Breast epithelium (tissue), 4 donors: ENCODE data around the gene NCKAP5. TPM values are rescaled to one million over a fixed set of nuclear protein-coding genes. Genes with fewer than 3 reads are reported as not detected.
A peak's percentile ranks its signal among the peaks of the same experiment; 100 is the strongest.

ENCODE experiments used
- DNase-seq, 2 donors: peaks; one replicate each; pipeline ENCODE4 v3.0.0-alpha.2; 2019; ENCODE audit warnings: low spot score in 2 of 2
- H3K27ac ChIP-seq, 2 donors: fragments of 200-600 bp; sonication (generic) in 1 of 2; one replicate each; pipeline ENCODE4 v1.5.1; 2016 to 2019; ENCODE audit warnings: mild to moderate bottlenecking in 1 of 2
- H3K27me3 ChIP-seq, 2 donors: fragments of 200-600 bp; sonication (generic) in 1 of 2; one replicate each; pipeline versions ENCODE4 v1.5.1 to v1.6.0; 2017 to 2019; ENCODE audit warnings: control low read depth in 1 of 2, mild to moderate bottlenecking in 1 of 2
- H3K36me3 ChIP-seq: fragments of 200-600 bp; one replicate; pipeline ENCODE4 v1.5.1; 2019
- H3K4me1 ChIP-seq, 2 donors: fragments of 200-600 bp; sonication (generic); one replicate each; pipeline ENCODE4 v1.5.1; 2016 to 2019; ENCODE audit warnings: control low read depth in 1 of 2
- H3K4me3 ChIP-seq, 3 donors: fragments of 200-600 bp; sonication (generic); 1 replicate in 2 of 3; 2 replicates in 1 of 3; pipeline ENCODE4 v1.5.1; 2016 to 2019; ENCODE audit warnings: mild to moderate bottlenecking in 3 of 3, moderate library complexity in 2 of 3
- H3K9me3 ChIP-seq, 2 donors: fragments of 200-600 bp; sonication (generic) in 1 of 2; one replicate each; pipeline ENCODE4 v1.5.1; 2016 to 2019; ENCODE audit warnings: control low read depth in 1 of 2
- POLR2A ChIP-seq: fragments of 450-650 bp; IDR thresholded peaks from one replicate; pipeline ENCODE4 v1.6.1; 2016; ENCODE audit warnings: antibody characterized with exemption, mild to moderate bottlenecking, moderate library complexity
- POLR2AphosphoS5 ChIP-seq, 3 donors: sonication (generic); formaldehyde crosslinking; IDR thresholded peaks; one replicate each; pipeline ENCODE4 v1.6.1; 2017; ENCODE audit warnings: antibody characterized with exemption in 3 of 3
- intact Hi-C: fragments of 100-400 bp; cut with DNase I; formaldehyde crosslinking; loops from one replicate; pipeline ENCODE4 v1.15.1; 2023; ENCODE audit warnings: low total_unique reads
- total RNA-seq, 3 donors: library from RNA; depleted of rRNA; stranded (reverse); fragments of >200 nt; gene quantifications; one replicate each; pipeline ENCODE4 v1.1.0, GENCODE V29; 2016
- TF ChIP-seq, protein P1 (sequence below), 3 donors: fragments of 450-650 bp; IDR thresholded peaks; one replicate each; pipeline ENCODE4 v1.5.1; 2016 to 2017; ENCODE audit warnings: antibody characterized with exemption in 3 of 3, mild to moderate bottlenecking in 3 of 3, moderate library complexity in 3 of 3

The NCKAP5 gene
- 10 to 100 TPM in 1 of 3 donors, 1 to 10 TPM in 2; 1.1 to 10.5 (median 6.1) TPM for total RNA-seq

DNA sequence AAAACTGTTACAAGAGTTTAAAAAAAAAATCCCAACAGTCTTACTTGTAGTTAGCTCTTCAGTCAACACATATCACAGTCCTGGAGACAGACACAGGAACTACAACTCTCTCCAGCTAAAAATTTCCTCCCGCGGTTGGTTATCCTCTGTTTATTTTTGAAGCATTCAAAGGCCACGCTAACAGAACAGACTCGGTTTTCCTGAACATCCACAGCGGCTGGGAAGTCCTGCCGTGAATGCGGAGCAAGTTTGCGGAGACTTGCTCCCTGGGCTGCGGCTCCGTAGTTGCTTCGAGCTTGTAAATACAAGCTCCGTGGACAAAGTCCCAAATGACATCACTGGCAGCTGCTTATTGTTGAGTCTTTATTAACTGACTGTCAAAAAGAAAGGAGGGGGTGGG is at the start of gene NCKAP5:
TSS of gene NCKAP5 (minus strand) at position 292 of the 400 bp plus-strand sequence. CDS start 50,937 bp downstream, outside the sequence.
- Histone ChIP-seq H3K9me3 (no peaks in the 10 kb centered on the region), H3K27me3 (no peaks in the 10 kb centered on the region), H3K4me3 (peak within 1 kb of the TSS; percentile 13 to 57 (median 28)), H3K36me3 (no peaks in the 10 kb centered on the region), H3K4me1 (no peaks in the 10 kb centered on the region), H3K27ac (peak within 1 kb of the TSS; percentile 26 to 66)
- intact Hi-C loops, result no loop called here
- no peak for TF ChIP-seq POLR2AphosphoS5 (IDR thresholded peaks at IDR 0.05)
- TF ChIP-seq, protein P1, sequence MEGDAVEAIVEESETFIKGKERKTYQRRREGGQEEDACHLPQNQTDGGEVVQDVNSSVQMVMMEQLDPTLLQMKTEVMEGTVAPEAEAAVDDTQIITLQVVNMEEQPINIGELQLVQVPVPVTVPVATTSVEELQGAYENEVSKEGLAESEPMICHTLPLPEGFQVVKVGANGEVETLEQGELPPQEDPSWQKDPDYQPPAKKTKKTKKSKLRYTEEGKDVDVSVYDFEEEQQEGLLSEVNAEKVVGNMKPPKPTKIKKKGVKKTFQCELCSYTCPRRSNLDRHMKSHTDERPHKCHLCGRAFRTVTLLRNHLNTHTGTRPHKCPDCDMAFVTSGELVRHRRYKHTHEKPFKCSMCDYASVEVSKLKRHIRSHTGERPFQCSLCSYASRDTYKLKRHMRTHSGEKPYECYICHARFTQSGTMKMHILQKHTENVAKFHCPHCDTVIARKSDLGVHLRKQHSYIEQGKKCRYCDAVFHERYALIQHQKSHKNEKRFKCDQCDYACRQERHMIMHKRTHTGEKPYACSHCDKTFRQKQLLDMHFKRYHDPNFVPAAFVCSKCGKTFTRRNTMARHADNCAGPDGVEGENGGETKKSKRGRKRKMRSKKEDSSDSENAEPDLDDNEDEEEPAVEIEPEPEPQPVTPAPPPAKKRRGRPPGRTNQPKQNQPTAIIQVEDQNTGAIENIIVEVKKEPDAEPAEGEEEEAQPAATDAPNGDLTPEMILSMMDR (IDR thresholded peaks at IDR 0.05), result peak in 2 of 3 donors; percentile 25 to 29
- DNase-seq, result peak in 1 of 2 donors; percentile 53

GRCh38 chr2:133609664-133610063 is 41.4 kb upstream of the NCKAP5 start:
- no peaks in the 10 kb centered on the region for H3K9me3 ChIP-seq
- no peaks in the 10 kb centered on the region for H3K36me3 ChIP-seq
- no peak overlapping the region for H3K4me3 ChIP-seq
- TF ChIP-seq, protein P1 (IDR thresholded peaks at IDR 0.05), result no peak
- no peak for TF ChIP-seq POLR2A
- TF ChIP-seq POLR2AphosphoS5 (IDR thresholded peaks at IDR 0.05), result no peak
- H3K27me3 ChIP-seq, result no peaks in the 10 kb centered on the region
- intact Hi-C loops, result no loop called here
- no peaks in the 10 kb centered on the region for H3K4me1 ChIP-seq
- DNase-seq, result no peak
- H3K27ac ChIP-seq, result no peak overlapping the region

GRCh38 chr2:133608291-133608690 is 40.0 kb upstream of the NCKAP5 start:
- no peaks in the 10 kb centered on the region for H3K36me3 ChIP-seq
- TF ChIP-seq, protein P1 (IDR thresholded peaks at IDR 0.05), result no peak
- TF ChIP-seq POLR2A (no peak), POLR2AphosphoS5 (IDR thresholded peaks at IDR 0.05) (no peak)
- H3K4me1 ChIP-seq, result no peaks in the 10 kb centered on the region
- no peak overlapping the region for H3K4me3 ChIP-seq
- no peak for DNase-seq
- H3K27ac ChIP-seq, result no peak overlapping the region
- H3K9me3 ChIP-seq, result no peaks in the 10 kb centered on the region
- intact Hi-C loops, result no loop called here
- H3K27me3 ChIP-seq, result no peaks in the 10 kb centered on the region

- no peaks in the 10 kb centered on the region for H3K4me1 ChIP-seq
- no peaks in the 10 kb centered on the region for H3K9me3 ChIP-seq
- H3K27me3 ChIP-seq, result no peaks in the 10 kb centered on the region
- intact Hi-C loops, result no loop called here
- no peak overlapping the region for H3K27ac ChIP-seq
- DNase-seq, result no peak
- H3K36me3 ChIP-seq, result no peaks in the 10 kb centered on the region
- TF ChIP-seq, protein P1 (IDR thresholded peaks at IDR 0.05), result no peak
- no peak for TF ChIP-seq POLR2A
- TF ChIP-seq POLR2AphosphoS5 (IDR thresholded peaks at IDR 0.05), result no peak
- H3K4me3 ChIP-seq, result no peak overlapping the region
Observed at GRCh38 chr2:133607679-133608078, 39.4 kb upstream of the NCKAP5 start.

DNA sequence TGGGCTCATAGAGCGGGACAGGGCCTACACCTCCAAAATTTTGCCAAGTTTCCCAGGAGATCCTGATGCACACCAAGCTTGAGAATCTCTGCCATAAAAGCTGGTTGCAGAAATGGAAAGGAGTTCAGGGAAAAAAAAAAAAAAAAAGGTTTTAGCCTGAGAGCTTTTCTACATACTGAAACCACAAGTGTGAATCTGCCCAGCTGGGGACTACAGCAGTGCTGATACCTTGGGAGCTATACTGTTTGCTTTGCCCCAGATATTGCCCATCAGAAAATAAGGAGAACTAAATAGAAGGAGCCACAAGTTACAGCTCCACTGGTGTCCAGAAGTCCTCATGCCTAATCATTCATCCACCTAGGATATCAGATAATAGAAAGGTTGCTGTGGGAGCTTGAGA is 38.4 kb upstream of the NCKAP5 start:
- Histone ChIP-seq H3K4me3 (no peak overlapping the region), H3K36me3 (no peaks in the 10 kb centered on the region), H3K4me1 (no peaks in the 10 kb centered on the region), H3K27ac (no peak overlapping the region), H3K9me3 (no peaks in the 10 kb centered on the region), H3K27me3 (no peaks in the 10 kb centered on the region)
- no peak for DNase-seq
- TF ChIP-seq POLR2A, result no peak
- no peak for TF ChIP-seq POLR2AphosphoS5 (IDR thresholded peaks at IDR 0.05)
- TF ChIP-seq, protein P1 (IDR thresholded peaks at IDR 0.05), result no peak
- intact Hi-C loops, result no loop called here
